ENCODE results near the gene LRP6. TPM values are rescaled to one million over a fixed set of nuclear protein-coding genes. Genes with fewer than 3 reads are reported as not detected.
"Not testable (repeated sequence)": the region's sequence is repeated elsewhere in the genome, so short reads cannot be mapped to it uniquely, and the experiment has no call there.

Gene LRP6
- total and polyA plus RNA-seq, 7 donors = 2.9 to 31.5 (median 16.6) TPM

- H3K27me3 ChIP-seq (ENCODE audit: insufficient read depth in 3 of 3, low read length in 2 of 3) = no peaks in the 10 kb centered on the region
- H3K4me3 ChIP-seq = no peak overlapping the region
- no peak for TF ChIP-seq CTCF (IDR thresholded peaks at IDR 0.05)
- DNase-seq (no peak), ATAC-seq (no peak)
- WGBS, 3 donors = 86% methylated on average over 5 of the region's 5 CpGs
- H3K9me3 ChIP-seq = no peaks in the 10 kb centered on the region
- intact Hi-C loops (cut with DNase I) = no loop called here
- no peaks in the 10 kb centered on the region for H3K4me1 ChIP-seq
- H3K27ac ChIP-seq = no peak overlapping the region
- H3K36me3 ChIP-seq (ENCODE audit: insufficient read depth in 1 of 2, low read depth in 1 of 2) = peaks cover 2 to 52% of the 10 kb centered on the region in 2 donors
Observed at GRCh38 chr12:12121061-12121460, 145.8 kb downstream of the LRP6 start.

GRCh38 chr12:12116677-12117076 is 150.2 kb downstream of the LRP6 start:
- TF ChIP-seq CTCF (IDR thresholded peaks at IDR 0.05) = no peak
- Histone ChIP-seq H3K36me3 (ENCODE audit: insufficient read depth in 1 of 2, low read depth in 1 of 2) (peaks cover 0 to 19% of the 10 kb centered on the region in 2 donors), H3K4me1 (no peaks in the 10 kb centered on the region), H3K27ac (no peak overlapping the region), H3K27me3 (ENCODE audit: insufficient read depth in 3 of 3, low read length in 2 of 3) (no peaks in the 10 kb centered on the region), H3K9me3 (no peaks in the 10 kb centered on the region), H3K4me3 (no peak overlapping the region)
- intact Hi-C loops (cut with DNase I) = no loop called here
- DNase-seq (no peak), ATAC-seq (no peak)
- 93 to 99% (median 95%) methylated on average over 2 of the region's 2 CpGs for WGBS, 3 donors

- H3K4me3 ChIP-seq = no peak overlapping the region
- H3K27ac ChIP-seq = no peak overlapping the region
- no peaks in the 10 kb centered on the region for H3K27me3 ChIP-seq (ENCODE audit: insufficient read depth in 3 of 3, low read length in 2 of 3)
- DNase-seq (no peak), ATAC-seq (no peak)
- 77 to 86% (median 86%) methylated on average over 4 of the region's 4 CpGs for WGBS, 3 donors
- H3K9me3 ChIP-seq = no peaks in the 10 kb centered on the region
- no peaks in the 10 kb centered on the region for H3K4me1 ChIP-seq
- intact Hi-C loops (cut with DNase I) = no loop called here
- no peak for TF ChIP-seq CTCF (IDR thresholded peaks at IDR 0.05)
- H3K36me3 ChIP-seq (ENCODE audit: insufficient read depth in 1 of 2, low read depth in 1 of 2) = peaks cover 0 to 9% of the 10 kb centered on the region in 2 donors
Observed at GRCh38 chr12:12115514-12115913, 151.3 kb downstream of the LRP6 start.

- H3K4me1 ChIP-seq; H3K27ac ChIP-seq; intact Hi-C loops (cut with DNase I); H3K36me3 ChIP-seq (ENCODE audit: insufficient read depth in 1 of 2, low read depth in 1 of 2); H3K4me3 ChIP-seq; H3K27me3 ChIP-seq (ENCODE audit: insufficient read depth in 3 of 3, low read length in 2 of 3); ATAC-seq: not testable (repeated sequence)
- peak in 1 of 2 donors; percentile 15 for DNase-seq
- peaks cover 14% of the 10 kb centered on the region for H3K9me3 ChIP-seq
- WGBS, 3 donors = 87 to 93% (median 88%) methylated on average over 31 to 37 of the region's 37 CpGs
Observed at GRCh38 chr12:12110923-12111555, 155.8 kb downstream of the LRP6 start.

- H3K36me3 ChIP-seq (ENCODE audit: insufficient read depth in 1 of 2, low read depth in 1 of 2) = no peaks in the 10 kb centered on the region
- H3K4me3 ChIP-seq = no peak overlapping the region
- ATAC-seq (no peak), DNase-seq (no peak)
- no peak overlapping the region for H3K27ac ChIP-seq
- H3K4me1 ChIP-seq = no peaks in the 10 kb centered on the region
- H3K27me3 ChIP-seq (ENCODE audit: insufficient read depth in 3 of 3, low read length in 2 of 3) = no peaks in the 10 kb centered on the region
- WGBS, 3 donors = 97 to 100% (median 98%) methylated on average over 1 of the region's 1 CpG
- intact Hi-C loops (cut with DNase I) = no loop called here
- peaks cover 14% of the 10 kb centered on the region for H3K9me3 ChIP-seq
- no peak for TF ChIP-seq CTCF (IDR thresholded peaks at IDR 0.05)
Observed at GRCh38 chr12:12108441-12109058, 158.3 kb downstream of the LRP6 start.

All from psoas muscle (tissue), 8 donors.